ENCODE data around the gene NFIA. TPM values are rescaled to one million over a fixed set of nuclear protein-coding genes. Genes with fewer than 3 reads are reported as not detected.

NFIA gene
- total and polyA plus RNA-seq, 2 of the 13 experiments (the other 11 are each of a cell fraction or from before 2014, with no cell fraction given): 14.7 to 28.5 TPM

DNA sequence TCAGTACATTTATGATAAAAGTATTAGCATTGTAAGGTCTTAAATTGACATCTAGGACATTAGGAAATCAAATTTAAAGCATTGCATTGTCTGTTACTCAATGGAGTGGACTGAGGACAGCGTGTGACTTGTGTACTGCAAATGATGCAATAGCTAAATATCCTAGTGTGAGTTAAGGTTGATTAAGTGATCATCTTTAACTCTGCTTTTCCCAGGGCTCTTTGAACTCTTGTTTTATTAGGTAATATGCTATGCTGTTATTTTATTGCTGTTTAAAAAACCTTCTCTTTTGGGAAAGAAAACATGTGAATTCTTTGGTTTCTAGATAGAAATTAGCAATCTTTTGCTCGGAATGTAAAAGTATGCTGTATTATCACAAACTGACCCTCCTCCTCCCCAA lies 38.6 kb downstream of the NFIA start (continued):
- TF ChIP-seq HMGXB4 (CRISPR knock-in tag; IDR thresholded peaks at IDR 0.05; ENCODE audit: borderline replicate concordance in 1 of 2, low read depth in 1 of 2): no peak
- no peak for TF ChIP-seq MAZ (IDR thresholded peaks at IDR 0.05; ENCODE audit: borderline replicate concordance, low read depth, low read length)
- no peak for TF ChIP-seq MAZ (CRISPR knock-in tag; IDR thresholded peaks at IDR 0.05; ENCODE audit: low read depth)
- no peak for TF ChIP-seq HNRNPL (IDR thresholded peaks at IDR 0.05; ENCODE audit: low read depth, low read length)
- TF ChIP-seq MTA1 (CRISPR knock-in tag; IDR thresholded peaks at IDR 0.05; ENCODE audit: borderline replicate concordance): no peak
- no peak for TF ChIP-seq EED (CRISPR knock-in tag; IDR thresholded peaks at IDR 0.05)
- no peak for TF ChIP-seq ZFY (CRISPR knock-in tag; IDR thresholded peaks at IDR 0.05)
- 0 out of 2 replicates have a peak, but pooled peaks have one; percentile 33 for TF ChIP-seq ZSCAN9 (CRISPR knock-in tag; IDR thresholded peaks at IDR 0.05; ENCODE audit: borderline replicate concordance)
- no peak for TF ChIP-seq ZNF446 (CRISPR knock-in tag; IDR thresholded peaks at IDR 0.05)
- TF ChIP-seq, protein P1, sequence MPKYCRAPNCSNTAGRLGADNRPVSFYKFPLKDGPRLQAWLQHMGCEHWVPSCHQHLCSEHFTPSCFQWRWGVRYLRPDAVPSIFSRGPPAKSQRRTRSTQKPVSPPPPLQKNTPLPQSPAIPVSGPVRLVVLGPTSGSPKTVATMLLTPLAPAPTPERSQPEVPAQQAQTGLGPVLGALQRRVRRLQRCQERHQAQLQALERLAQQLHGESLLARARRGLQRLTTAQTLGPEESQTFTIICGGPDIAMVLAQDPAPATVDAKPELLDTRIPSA (CRISPR knock-in tag; IDR thresholded peaks at IDR 0.05; ENCODE audit: borderline replicate concordance): no peak
- no peak for TF ChIP-seq ZNF746 (CRISPR knock-in tag; IDR thresholded peaks at IDR 0.05)
- no peak for TF ChIP-seq PHF21A (CRISPR knock-in tag; IDR thresholded peaks at IDR 0.05)
- TF ChIP-seq RARA (CRISPR knock-in tag; IDR thresholded peaks at IDR 0.05): peak; percentile 51; the same call in 1 of the 2 replicates
- no peak for TF ChIP-seq ZNF607 (CRISPR knock-in tag; IDR thresholded peaks at IDR 0.05; ENCODE audit: borderline replicate concordance)
- TF ChIP-seq ZFX (CRISPR knock-in tag; IDR thresholded peaks at IDR 0.05; ENCODE audit: low read depth): no peak
- no peak for TF ChIP-seq ZBTB1 (CRISPR knock-in tag; IDR thresholded peaks at IDR 0.05; ENCODE audit: borderline replicate concordance)
- TF ChIP-seq KLF16 (CRISPR knock-in tag; IDR thresholded peaks at IDR 0.05): peak in 1 of 2 experiments; percentile 67; a peak in 1 of 4 replicates
- no peak for TF ChIP-seq ZNF740 (CRISPR knock-in tag; IDR thresholded peaks at IDR 0.05)
- no peak for TF ChIP-seq ZNF367 (CRISPR knock-in tag; IDR thresholded peaks at IDR 0.05; ENCODE audit: borderline replicate concordance)
- no peak for TF ChIP-seq MEF2D (CRISPR knock-in tag; IDR thresholded peaks at IDR 0.05)
